ENCODE results near the gene MAML2.
A peak's percentile ranks its signal among the peaks of the same experiment; 100 is the strongest.

Gene MAML2

GRCh38 chr11:96150609-96151008 lies 192.4 kb downstream of the MAML2 start:
- TF ChIP-seq, protein P1, sequence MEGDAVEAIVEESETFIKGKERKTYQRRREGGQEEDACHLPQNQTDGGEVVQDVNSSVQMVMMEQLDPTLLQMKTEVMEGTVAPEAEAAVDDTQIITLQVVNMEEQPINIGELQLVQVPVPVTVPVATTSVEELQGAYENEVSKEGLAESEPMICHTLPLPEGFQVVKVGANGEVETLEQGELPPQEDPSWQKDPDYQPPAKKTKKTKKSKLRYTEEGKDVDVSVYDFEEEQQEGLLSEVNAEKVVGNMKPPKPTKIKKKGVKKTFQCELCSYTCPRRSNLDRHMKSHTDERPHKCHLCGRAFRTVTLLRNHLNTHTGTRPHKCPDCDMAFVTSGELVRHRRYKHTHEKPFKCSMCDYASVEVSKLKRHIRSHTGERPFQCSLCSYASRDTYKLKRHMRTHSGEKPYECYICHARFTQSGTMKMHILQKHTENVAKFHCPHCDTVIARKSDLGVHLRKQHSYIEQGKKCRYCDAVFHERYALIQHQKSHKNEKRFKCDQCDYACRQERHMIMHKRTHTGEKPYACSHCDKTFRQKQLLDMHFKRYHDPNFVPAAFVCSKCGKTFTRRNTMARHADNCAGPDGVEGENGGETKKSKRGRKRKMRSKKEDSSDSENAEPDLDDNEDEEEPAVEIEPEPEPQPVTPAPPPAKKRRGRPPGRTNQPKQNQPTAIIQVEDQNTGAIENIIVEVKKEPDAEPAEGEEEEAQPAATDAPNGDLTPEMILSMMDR (IDR thresholded peaks at IDR 0.05; ENCODE audit: insufficient read depth, low read depth, low read length, missing control alignments): no peak
- no peak for DNase-seq (ENCODE audit: low read depth)
- no peak overlapping the region for H3K4me3 ChIP-seq (ENCODE audit: low read length)

- peak; percentile 83 for DNase-seq (ENCODE audit: low read depth)
- TF ChIP-seq, protein P1 (IDR thresholded peaks at IDR 0.05; ENCODE audit: insufficient read depth, low read depth, low read length, missing control alignments): no peak
- H3K4me3 ChIP-seq (ENCODE audit: low read length): no peak overlapping the region
Measured at GRCh38 chr11:96149743-96150555, 193.0 kb downstream of the MAML2 start.

- no peak overlapping the region for H3K4me3 ChIP-seq (ENCODE audit: low read length)
- TF ChIP-seq, protein P1 (IDR thresholded peaks at IDR 0.05; ENCODE audit: insufficient read depth, low read depth, low read length, missing control alignments): no peak
- peak; percentile 70 for DNase-seq (ENCODE audit: low read depth)
Measured at GRCh38 chr11:96147906-96148486, 195.0 kb downstream of the MAML2 start.

- TF ChIP-seq, protein P1 (IDR thresholded peaks at IDR 0.05; ENCODE audit: insufficient read depth, low read depth, low read length, missing control alignments): no peak
Measured at GRCh38 chr11:96147186-96147585, 195.8 kb downstream of the MAML2 start.

DNA sequence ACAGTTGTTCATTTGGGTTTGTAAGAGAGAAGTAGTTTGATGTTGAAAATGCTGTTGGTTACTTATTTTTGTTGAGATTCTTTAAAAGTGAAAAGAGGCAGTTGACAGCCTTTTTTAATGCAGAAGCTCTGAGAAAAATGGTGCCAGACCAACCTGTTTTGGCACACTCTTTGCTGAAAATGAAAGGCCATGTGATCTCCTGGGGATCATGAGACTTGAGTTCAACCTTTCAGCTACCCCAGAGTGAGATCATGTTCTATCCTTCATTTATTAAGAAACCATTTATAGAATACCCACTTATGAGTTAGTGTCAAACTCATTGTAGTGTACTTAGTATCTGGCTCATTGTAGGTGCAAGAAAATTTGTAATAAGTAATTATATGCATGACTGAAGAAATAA lies 196.2 kb downstream of the MAML2 start:
- DNase-seq (ENCODE audit: low read depth): no peak
- no peak overlapping the region for H3K4me3 ChIP-seq (ENCODE audit: low read length)
- TF ChIP-seq, protein P1 (IDR thresholded peaks at IDR 0.05; ENCODE audit: insufficient read depth, low read depth, low read length, missing control alignments): no peak

More at GRCh38 chr11:96147186-96147585, 195.8 kb downstream of the MAML2 start:
- no peak overlapping the region for H3K4me3 ChIP-seq (ENCODE audit: low read length)
- no peak for DNase-seq (ENCODE audit: low read depth)

DNA sequence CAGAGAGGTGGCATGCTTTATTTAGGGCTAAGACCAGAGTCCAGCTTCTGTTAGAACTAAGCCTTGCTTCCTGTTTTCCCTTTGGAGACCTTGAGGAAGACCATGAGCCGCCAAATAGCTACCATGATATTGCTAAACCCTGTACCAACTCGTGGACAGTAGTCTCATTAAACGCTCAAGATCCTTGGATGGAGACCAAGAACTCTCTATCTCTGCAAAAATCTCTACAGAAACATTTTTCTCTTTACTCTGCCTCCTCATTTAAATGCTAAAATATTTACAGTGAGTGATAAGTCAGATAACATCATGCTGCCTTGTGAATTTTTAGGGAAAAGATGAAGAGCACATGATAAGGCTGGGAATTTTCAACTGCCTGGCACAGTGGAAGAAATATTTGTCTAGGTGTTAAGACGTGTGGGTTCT lies 197.8 kb downstream of the MAML2 start:
- TF ChIP-seq, protein P1 (IDR thresholded peaks at IDR 0.05; ENCODE audit: insufficient read depth, low read depth, low read length, missing control alignments): no peak
- H3K4me3 ChIP-seq (ENCODE audit: low read length): no peak overlapping the region
- DNase-seq (ENCODE audit: low read depth): no peak
